ENCODE data around the gene ZKSCAN5.

DNA sequence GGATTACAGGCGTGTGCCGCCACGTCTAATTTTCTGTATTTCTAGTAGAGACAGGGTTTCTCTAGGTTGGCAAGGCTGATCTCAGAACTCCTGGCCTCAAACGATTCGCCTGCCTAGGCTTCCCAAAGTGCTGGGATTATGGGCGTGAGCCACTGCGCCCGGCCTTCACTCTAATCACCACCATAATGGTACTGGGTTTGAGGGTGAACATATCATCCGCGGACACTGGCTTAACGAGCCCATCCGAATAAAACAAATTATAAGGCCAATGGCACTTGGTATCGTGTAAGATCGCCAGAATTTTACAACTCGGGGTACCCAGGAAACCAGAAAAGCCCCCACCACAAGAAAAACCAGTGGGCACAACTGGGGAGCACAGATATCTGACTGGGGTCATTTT, 46.9 kb downstream of the ZKSCAN5 start:
- TF ChIP-seq, protein P1, sequence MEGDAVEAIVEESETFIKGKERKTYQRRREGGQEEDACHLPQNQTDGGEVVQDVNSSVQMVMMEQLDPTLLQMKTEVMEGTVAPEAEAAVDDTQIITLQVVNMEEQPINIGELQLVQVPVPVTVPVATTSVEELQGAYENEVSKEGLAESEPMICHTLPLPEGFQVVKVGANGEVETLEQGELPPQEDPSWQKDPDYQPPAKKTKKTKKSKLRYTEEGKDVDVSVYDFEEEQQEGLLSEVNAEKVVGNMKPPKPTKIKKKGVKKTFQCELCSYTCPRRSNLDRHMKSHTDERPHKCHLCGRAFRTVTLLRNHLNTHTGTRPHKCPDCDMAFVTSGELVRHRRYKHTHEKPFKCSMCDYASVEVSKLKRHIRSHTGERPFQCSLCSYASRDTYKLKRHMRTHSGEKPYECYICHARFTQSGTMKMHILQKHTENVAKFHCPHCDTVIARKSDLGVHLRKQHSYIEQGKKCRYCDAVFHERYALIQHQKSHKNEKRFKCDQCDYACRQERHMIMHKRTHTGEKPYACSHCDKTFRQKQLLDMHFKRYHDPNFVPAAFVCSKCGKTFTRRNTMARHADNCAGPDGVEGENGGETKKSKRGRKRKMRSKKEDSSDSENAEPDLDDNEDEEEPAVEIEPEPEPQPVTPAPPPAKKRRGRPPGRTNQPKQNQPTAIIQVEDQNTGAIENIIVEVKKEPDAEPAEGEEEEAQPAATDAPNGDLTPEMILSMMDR (conservative IDR thresholded peaks at IDR 0.05; ENCODE audit: low read length) = no peak
- TF ChIP-seq EZH2phosphoT487 (IDR thresholded peaks at IDR 0.05; ENCODE audit: borderline replicate concordance) = no peak
